GM12891 (cell line): ENCODE data around the gene HMCN2.

Source experiments
- PAX5 ChIP-seq: IDR thresholded peaks from 2 replicates; pipeline ENCODE4 v1.6.1; 2011; ENCODE audit warnings: low read length, moderate library complexity, mild to moderate bottlenecking; ENCODE audit not compliant: insufficient read depth, severe bottlenecking
- POLR2A ChIP-seq: IDR thresholded peaks from 2 replicates; pipeline ENCODE4 v1.6.1; 2011; ENCODE audit warnings: low read depth, low read length, control low read depth
- POLR2AphosphoS5 ChIP-seq: IDR thresholded peaks from 2 replicates; pipeline ENCODE4 v1.6.1; 2011; ENCODE audit warnings: low read depth, low read length, control low read depth
- POU2F2 ChIP-seq: IDR thresholded peaks from 2 replicates; pipeline ENCODE4 v1.6.1; 2011; ENCODE audit warnings: low read depth, mild to moderate bottlenecking, control low read depth, low read length, moderate library complexity
- SPI1 ChIP-seq: IDR thresholded peaks from 2 replicates; pipeline ENCODE4 v1.6.1; 2011; ENCODE audit warnings: low read depth, low read length, control low read depth
- TAF1 ChIP-seq: IDR thresholded peaks from 2 replicates; pipeline ENCODE4 v1.6.1; 2011; ENCODE audit warnings: low read depth, low read length, control low read depth

DNA sequence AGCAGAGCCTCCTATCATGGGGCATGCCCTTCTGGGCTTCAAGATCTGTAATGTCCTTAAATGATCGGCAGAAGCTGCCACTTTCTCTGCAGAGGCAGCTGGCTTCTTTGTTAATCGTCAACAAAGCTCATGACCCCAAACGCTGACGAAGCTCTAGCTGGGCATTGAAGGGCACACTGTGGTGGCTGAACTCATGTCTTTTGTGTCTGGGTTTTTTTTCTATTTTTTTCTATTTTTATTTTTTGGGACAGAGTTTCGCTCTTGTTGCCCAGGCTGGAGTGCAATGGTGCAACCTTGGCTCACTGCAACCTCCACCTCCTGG is 114.0 kb downstream of the HMCN2 start:
- TF ChIP-seq POLR2A (no peak), TAF1 (no peak), POLR2AphosphoS5 (no peak), POU2F2 (no peak), PAX5 (no peak), SPI1 (no peak)
